Activated CD8-positive, alpha-beta memory T cell treated with anti-CD3 and anti-CD28 coated beads, Interleukin-2, amount 50 U/mL, for 4 hours (primary cell): ENCODE data around the gene TFDP2.
"Not testable (repeated sequence)": the region's sequence is repeated elsewhere in the genome, so short reads cannot be mapped to it uniquely, and the experiment has no call there.

Experiments
- DNase-seq: peaks from one replicate; pipeline ENCODE4 v3.0.0-alpha.2; 2020

Gene TFDP2

GRCh38 chr3:142127941-142128658 lies 21.2 kb downstream of the TFDP2 start:
- DNase-seq = no peak

GRCh38 chr3:142124243-142124642 lies 25.1 kb downstream of the TFDP2 start:
- DNase-seq = no peak

GRCh38 chr3:142120707-142121106 lies 28.6 kb downstream of the TFDP2 start:
- no peak for DNase-seq

- DNase-seq = no peak
Measured at GRCh38 chr3:142118911-142119310, 30.4 kb downstream of the TFDP2 start.

- DNase-seq = no peak
Measured at GRCh38 chr3:142117056-142117851, 32.1 kb downstream of the TFDP2 start.

GRCh38 chr3:142115867-142116668 lies 33.3 kb downstream of the TFDP2 start:
- DNase-seq = no peak

GRCh38 chr3:142112601-142113000 lies 36.7 kb downstream of the TFDP2 start:
- DNase-seq = no peak

- no peak for DNase-seq
Measured at GRCh38 chr3:142106548-142106947, 42.8 kb downstream of the TFDP2 start.

- no peak for DNase-seq
Measured at GRCh38 chr3:142105991-142106390, 43.4 kb downstream of the TFDP2 start.

GRCh38 chr3:142104763-142105162 lies 44.6 kb downstream of the TFDP2 start:
- no peak for DNase-seq

- DNase-seq = no peak
Measured at GRCh38 chr3:142098964-142099363, 50.4 kb downstream of the TFDP2 start.

- no peak for DNase-seq
Measured at GRCh38 chr3:142097099-142097843, 52.1 kb downstream of the TFDP2 start.

GRCh38 chr3:142095841-142096240 lies 53.5 kb downstream of the TFDP2 start:
- no peak for DNase-seq

GRCh38 chr3:142088925-142089324 lies 60.4 kb downstream of the TFDP2 start:
- DNase-seq = not testable (repeated sequence)

GRCh38 chr3:142088522-142088921 lies 60.8 kb downstream of the TFDP2 start:
- no peak for DNase-seq

- DNase-seq = no peak
Measured at GRCh38 chr3:142087676-142088075, 61.7 kb downstream of the TFDP2 start.

GRCh38 chr3:142086581-142087090 lies 62.7 kb downstream of the TFDP2 start:
- DNase-seq = no peak

GRCh38 chr3:142081178-142081577 lies 68.2 kb downstream of the TFDP2 start:
- DNase-seq = no peak

- DNase-seq = no peak
Measured at GRCh38 chr3:142077859-142078500, 71.4 kb downstream of the TFDP2 start.

GRCh38 chr3:142077155-142077858 lies 72.0 kb downstream of the TFDP2 start:
- no peak for DNase-seq

- DNase-seq = not testable (repeated sequence)
Measured at GRCh38 chr3:142075656-142076055, 73.7 kb downstream of the TFDP2 start.
